GM18873 (cell line): ENCODE results near the gene MAP3K5.
A peak's percentile ranks its signal among the peaks of the same experiment; 100 is the strongest.
"Not testable (repeated sequence)": the region's sequence is repeated elsewhere in the genome, so short reads cannot be mapped to it uniquely, and the experiment has no call there.

ENCODE experiments used
- ATAC-seq: cut with Tn5 transposase; IDR thresholded peaks from one replicate; pipeline ENCODE4 v1.9.1; 2021; ENCODE audit warnings: mild to moderate bottlenecking, moderate library complexity, moderate number of reproducible peaks; ENCODE audit not compliant: unreplicated experiment, low FRiP score

The MAP3K5 gene

DNA sequence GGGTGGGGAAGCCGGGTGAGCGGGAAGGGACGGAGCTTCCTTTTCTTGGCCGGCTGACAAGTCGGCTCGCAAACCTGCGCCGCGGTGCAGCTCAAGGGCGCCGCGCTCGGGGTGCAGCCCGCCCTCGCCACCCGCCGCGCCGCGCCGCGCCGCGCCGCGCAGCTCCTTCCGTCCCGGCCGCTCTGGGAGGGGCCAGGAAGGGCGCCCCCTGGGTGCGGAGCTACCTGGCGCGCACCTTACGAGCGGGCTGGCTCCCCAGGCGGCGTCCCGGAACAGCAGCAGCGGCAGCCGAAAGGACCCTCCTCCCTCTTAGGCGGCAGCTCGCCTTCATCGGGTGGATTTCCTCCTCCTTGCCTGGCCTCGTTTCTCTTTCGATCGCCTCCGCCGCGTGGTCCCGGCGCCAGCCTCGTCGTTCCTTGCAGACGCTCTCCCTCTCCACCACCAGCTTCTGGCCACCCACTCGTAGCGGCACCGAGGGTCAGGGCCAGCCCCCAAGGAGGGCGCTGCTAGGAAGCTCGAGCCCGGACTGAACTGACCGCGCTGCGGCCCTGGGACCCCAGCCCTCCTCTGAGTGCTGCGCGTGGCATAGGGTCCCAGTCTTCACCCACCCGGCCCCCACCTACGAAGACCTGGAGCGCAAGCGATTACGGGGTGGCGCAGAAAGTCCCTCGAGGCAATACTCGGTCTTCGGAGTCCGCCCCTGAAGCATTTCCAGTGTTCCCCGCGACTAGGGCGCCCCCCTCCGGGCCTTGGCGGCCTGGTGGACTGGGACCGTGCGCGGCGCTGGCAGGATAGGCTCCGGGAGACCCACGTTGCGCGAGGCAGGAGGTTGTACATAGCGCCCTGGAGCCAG is at the start of gene MAP3K5:
MAP3K5 (minus strand) TSS at position 68 of the 853 bp plus-strand sequence. CDS start 320 bp downstream, outside the sequence.
- ATAC-seq: peak; percentile 45

GRCh38 chr6:136840276-136841001 is 48.2 kb upstream of the MAP3K5 start:
- no peak for ATAC-seq

GRCh38 chr6:136831873-136832562 is 39.7 kb upstream of the MAP3K5 start:
- no peak for ATAC-seq

DNA sequence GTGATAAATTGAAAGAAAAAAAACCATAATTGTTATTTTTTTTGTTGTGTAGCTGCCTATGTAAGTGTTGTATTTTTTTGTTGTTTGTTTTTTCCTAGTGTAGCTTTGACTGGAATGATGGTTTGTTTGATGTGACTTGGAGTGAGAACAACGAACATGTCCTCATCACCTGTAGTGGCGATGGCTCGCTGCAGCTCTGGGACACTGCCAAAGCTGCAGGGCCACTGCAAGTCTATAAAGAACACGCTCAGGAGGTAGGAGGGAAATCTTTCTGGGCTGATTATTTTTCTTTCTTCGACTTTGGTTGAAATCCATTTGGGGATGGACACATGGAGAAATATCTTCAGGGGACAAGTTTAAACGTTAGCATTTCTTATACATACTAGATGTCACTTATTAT is 33.9 kb upstream of the MAP3K5 start:
- no peak for ATAC-seq

DNA sequence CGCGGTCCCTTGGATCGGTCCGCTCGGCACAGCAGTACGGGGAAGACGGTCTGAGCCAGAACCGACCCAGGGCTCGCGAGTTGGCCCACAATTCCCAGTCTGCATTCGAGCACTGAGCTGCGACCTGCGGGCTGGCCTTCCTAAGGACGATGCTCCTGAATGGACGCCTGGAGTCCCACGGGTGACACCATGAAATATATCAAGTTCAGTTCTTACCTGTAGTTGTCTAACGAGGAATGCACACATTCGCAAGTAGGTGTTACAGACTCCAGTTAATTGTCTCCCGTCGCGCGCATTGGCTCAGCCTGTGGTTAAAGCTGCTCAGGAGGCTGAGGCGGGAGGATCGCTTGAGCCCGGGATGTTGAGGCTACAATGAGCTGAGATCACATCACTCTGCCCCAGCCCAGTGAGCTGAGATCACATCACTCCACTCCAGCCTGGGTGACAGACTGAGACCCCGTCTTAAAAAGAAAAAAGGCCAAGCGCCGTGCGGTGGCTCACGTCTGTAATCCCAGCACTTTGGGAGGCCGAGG is 30.9 kb upstream of the MAP3K5 start:
- no peak for ATAC-seq

DNA sequence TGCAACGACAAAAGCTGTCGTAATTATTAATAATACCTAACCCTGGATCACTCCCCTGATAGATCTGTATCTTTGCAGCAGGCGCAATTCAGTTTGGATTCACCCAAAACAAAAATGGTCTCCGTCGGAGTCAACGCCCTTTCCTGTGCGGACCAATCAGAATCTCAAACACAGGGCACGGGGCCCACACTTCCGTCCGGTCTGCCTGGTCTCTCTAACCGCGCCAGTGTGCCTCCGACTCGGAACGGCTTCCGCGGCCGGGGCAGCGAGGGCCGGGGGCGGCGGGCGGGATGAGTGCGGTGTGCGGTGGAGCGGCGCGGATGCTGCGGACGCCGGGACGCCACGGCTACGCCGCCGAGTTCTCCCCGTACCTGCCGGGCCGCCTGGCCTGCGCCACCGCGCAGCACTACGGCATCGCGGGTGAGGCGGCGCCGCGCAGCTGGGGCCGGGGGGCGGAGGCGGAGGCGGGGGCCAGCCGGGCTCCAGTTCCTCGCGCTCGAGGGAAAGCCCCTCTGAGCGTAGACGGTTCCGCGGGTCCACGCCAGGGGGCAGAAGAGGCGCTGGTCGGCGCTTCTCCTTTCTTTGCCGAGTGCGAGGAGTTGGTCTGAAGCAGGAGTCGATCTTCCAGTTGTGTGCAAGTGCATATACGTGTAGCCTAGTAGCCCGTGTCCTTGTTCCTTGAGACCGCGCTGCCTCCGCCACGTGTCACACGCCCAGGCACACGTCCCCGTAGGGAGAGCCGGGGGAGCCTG is 30.3 kb upstream of the MAP3K5 start, which contains the start of gene PEX7:
PEX7 (plus strand) TSS at position 217 of the 752 bp plus-strand sequence; CDS start at position 291, 74 bp downstream.
- peak; percentile 96 for ATAC-seq

DNA sequence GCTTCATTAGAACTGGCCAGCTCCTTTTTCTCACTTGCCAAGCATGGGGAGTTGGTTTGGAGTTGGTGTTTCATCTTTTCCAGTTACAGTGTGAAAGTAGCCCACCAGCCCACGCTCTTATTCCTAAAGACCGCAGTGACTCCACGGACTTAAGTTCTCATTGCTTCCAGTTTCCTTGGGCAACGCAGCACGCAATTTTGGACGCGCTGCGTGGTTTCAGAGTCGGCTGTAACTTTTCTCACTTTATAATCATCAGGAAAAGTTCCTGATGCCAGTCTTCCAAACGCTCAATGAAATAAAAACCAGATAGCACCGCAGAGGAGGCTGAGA is 29.7 kb upstream of the MAP3K5 start:
- ATAC-seq: peak; percentile 0

DNA sequence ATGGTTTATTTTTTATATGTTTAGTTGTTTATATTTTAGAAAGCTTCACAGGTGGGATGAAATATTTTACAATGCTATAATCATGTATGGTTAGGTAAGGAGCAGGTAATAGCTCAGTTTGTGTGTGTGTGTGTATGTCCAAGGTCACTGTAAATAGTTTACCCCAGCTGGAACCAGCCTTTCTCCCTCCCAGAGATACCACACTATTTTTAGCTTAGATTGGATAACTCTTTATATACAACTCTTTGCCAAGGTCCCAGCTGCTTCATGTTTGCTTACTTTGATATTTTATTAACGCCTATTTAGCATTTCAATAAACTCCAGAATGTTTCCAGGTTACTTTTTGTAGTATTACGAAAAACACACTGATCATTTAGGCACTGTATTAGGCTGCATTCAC is 28.3 kb upstream of the MAP3K5 start:
- ATAC-seq: no peak

DNA sequence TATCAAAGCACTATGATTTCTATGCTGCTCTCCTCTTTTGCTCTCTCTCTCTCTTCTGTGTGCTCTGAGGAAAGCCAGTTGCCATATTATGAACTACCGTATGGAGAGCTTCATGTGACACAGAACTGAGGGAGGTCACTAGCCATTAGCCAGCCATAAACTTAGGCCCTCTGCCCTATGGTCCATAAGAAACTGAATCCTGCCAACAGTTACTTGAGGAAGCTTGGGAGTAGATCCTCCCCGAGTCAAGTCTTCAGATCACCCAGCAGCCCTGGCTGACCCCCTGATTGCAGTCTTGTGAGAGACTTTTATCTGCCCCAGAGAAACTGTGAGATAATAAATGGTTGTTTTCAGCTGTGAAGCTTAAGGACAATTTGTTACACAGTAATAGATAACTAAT is 24.4 kb upstream of the MAP3K5 start:
- ATAC-seq: no peak

DNA sequence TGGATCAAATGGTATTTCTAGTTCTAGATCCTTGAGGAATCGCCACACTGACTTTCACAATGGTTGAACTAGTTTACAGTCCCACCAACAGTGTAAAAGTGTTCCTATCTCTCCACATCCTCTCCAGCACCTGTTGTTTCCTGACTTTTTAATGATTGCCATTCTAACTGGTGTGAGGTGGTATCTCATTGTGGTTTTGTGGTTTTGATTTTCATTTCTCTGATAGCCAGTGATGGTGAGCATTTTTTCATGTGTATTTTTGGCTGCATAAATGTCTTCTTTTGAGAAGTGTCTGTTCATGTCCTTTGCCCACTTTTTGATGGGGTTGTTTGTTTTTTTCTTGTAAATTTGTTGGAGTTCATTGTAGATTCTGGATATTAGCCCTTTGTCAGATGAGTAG is 23.3 kb upstream of the MAP3K5 start:
- not testable (repeated sequence) for ATAC-seq

DNA sequence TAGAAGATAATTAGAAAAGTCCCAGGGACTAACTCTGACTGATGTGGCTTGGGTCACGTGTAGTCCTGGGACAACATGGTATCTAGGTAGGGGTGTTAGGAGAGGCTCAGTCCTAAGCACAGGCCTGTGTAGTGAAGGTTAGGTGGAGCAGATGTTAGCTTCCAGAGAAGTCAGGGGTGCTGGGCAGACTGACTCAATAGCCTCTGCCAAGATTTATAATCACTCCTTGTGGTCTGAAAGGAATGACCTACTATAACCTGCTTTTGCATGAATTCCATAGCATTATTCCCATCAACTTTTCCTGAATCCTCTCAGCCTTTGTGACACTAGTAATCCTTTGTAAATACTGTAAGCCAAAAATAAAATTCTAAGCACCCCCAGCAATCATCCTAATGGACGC is 19.9 kb upstream of the MAP3K5 start:
- ATAC-seq: no peak

DNA sequence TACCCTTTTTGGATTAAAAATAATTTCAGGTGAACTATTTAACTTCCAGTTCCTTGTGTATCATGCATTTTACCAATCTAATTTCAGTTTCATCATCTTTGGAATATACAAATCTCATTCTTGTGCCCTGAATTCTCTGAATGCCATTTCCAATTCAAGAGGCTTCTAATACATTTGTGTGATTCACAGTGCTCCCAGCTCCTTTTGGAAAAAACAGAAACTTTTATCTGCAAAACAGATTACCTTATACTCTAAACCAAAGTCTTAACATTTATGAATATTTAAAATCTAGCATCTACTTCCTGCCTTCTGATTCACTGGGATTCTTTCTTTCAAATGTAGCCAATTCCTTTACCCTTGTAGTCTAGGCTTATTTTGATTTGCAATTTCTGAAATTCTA is 19.0 kb upstream of the MAP3K5 start:
- no peak for ATAC-seq

GRCh38 chr6:136809091-136809860 is 17.0 kb upstream of the MAP3K5 start:
- ATAC-seq: no peak

DNA sequence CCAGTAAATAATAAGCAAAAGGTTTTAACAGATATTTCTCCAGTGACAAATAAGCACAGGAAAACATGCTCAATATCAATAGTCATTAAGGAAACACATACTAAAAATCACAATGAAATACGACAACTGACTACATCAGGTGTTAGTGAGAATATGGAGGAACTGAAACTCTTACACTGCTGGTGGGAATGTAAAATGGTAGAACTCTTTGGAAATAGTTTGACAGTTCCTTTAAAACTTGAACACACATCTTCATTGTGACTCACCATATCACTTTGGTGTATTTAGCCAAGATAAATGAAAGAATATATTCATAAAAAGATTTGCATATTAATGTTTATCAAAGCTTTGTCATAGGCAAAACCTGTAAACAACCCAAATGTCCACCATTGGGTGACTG is 11.3 kb upstream of the MAP3K5 start:
- ATAC-seq: no peak

DNA sequence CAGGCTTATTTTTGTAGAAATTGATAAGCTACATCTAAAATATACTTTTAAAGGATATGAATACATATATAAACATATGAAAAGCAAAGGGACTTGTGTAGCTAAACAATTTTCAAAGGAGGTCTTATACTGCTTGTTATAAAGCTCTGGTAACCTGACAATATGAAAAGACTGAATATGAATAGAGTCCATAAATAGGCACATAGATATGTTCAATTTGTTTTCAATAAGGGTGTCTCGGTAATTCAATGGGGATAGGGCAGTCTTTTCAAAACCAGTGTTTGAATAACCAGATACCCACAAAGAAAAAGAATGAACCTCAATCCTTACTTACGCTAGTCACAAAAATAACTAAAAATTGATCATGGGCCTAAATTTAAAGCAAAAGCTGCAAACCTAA is 9.3 kb upstream of the MAP3K5 start:
- no peak for ATAC-seq

DNA sequence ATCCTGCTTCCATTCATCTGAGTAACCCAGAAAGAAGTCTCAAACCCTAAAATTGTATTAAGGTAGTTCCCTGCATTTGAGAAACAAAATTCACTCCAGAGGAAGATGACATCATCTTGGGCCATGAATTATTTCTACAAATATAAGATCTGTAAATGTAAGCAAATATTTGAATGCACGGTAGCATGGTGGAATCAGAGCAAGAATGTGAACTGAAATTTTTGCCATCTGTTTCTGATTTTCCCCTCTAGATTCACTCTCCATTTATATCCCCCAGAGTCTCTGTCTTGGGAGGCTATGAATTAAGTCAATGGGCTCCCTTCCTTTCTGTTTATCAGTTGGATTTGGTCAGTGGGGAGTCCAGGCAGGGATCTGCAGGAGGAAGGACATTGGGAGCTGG is 5.8 kb upstream of the MAP3K5 start:
- no peak for ATAC-seq

GRCh38 chr6:136795996-136796395 is 3.7 kb upstream of the MAP3K5 start:
- no peak for ATAC-seq

GRCh38 chr6:136795386-136795785 is 3.1 kb upstream of the MAP3K5 start:
- no peak for ATAC-seq

- ATAC-seq: peak; percentile 0
Measured at GRCh38 chr6:136793363-136793762, 1.1 kb upstream of the MAP3K5 start.

DNA sequence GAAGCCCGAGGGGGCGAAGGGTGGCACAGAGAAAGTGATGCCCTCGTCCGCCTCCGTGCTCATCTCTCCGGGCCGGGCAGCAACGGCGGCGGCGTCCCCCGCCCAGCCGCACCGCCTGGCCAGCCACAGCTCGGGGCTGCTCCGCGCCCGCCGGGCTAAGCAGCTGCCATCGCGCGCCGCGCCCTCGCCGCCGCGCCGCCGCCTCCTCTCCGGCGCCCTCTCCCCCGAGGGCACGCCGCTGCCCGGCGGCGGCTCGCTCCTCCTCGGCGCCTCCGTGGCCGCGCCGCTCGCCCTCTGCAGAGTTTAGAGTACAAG is 225 bp downstream of the MAP3K5 start:
- ATAC-seq: no peak
